Suprapubic skin (tissue), 4 donors: ENCODE data around the gene FXYD4.

Experiments used
- CTCF ChIP-seq, 2 donors: fragments of 200-600 bp in 1 of 2; fragments of 450-650 bp in 1 of 2; sonication (generic) in 1 of 2; IDR thresholded peaks; one replicate each; pipeline ENCODE4 v1.5.1; 2016 to 2019; ENCODE audit warnings: antibody characterized with exemption in 2 of 2, mild to moderate bottlenecking in 1 of 2, moderate library complexity in 1 of 2
- POLR2A ChIP-seq, 2 donors: fragments of 450-650 bp; IDR thresholded peaks; one replicate each; pipeline ENCODE4 v1.6.1; 2017; ENCODE audit warnings: antibody characterized with exemption in 2 of 2, mild to moderate bottlenecking in 2 of 2, moderate library complexity in 2 of 2
- POLR2AphosphoS5 ChIP-seq, 3 donors: sonication (generic); formaldehyde crosslinking; IDR thresholded peaks; one replicate each; pipeline ENCODE4 v1.6.1; 2017; ENCODE audit warnings: antibody characterized with exemption in 3 of 3

- TF ChIP-seq POLR2A (IDR thresholded peaks at IDR 0.05): no peak
- TF ChIP-seq CTCF (IDR thresholded peaks at IDR 0.05): no peak
- no peak for TF ChIP-seq POLR2AphosphoS5 (IDR thresholded peaks at IDR 0.05)
Measured at GRCh38 chr10:43322769-43323168, 48.7 kb upstream of the FXYD4 start.
